K562 (cell line): ENCODE measurements around the gene AGK. TPM values are rescaled to one million over a fixed set of nuclear protein-coding genes. Genes with fewer than 3 reads are reported as not detected.

Source experiments
- HNRNPK ChIP-seq: fragments of 200-400 bp; formaldehyde crosslinking; IDR thresholded peaks from one replicate; pipeline ENCODE4 v1.6.1; 2018; ENCODE audit warnings: mild to moderate bottlenecking, low read depth, low read length; ENCODE audit not compliant: poor library complexity, severe bottlenecking
- NBN ChIP-seq: fragments of 450-650 bp; IDR thresholded peaks from 2 replicates; pipeline ENCODE4 v1.6.1; 2016; ENCODE audit warnings: low read depth, mild to moderate bottlenecking
- NR1H2 ChIP-seq: sonication (generic); formaldehyde crosslinking; IDR thresholded peaks from 2 replicates; pipeline ENCODE4 v1.4.0; 2020; ENCODE audit warnings: mild to moderate bottlenecking, missing genetic modification reagents
- PCBP1 ChIP-seq: fragments of 200-400 bp; formaldehyde crosslinking; IDR thresholded peaks from 2 replicates; pipeline ENCODE4 v1.6.1; 2018; ENCODE audit warnings: mild to moderate bottlenecking, low read depth, low read length; ENCODE audit not compliant: poor library complexity, severe bottlenecking
- PYGO2 ChIP-seq: fragments of 450-650 bp; IDR thresholded peaks from 2 replicates; pipeline ENCODE4 v1.6.1; 2016; ENCODE audit warnings: mild to moderate bottlenecking, missing genetic modification characterization, moderate library complexity, missing compliant biosample characterization
- ZNF561 ChIP-seq: fragments of 450-650 bp; formaldehyde crosslinking; conservative IDR thresholded peaks from 2 replicates; pipeline ENCODE4 v1.4.0; 2020; ENCODE audit warnings: mild to moderate bottlenecking, moderate library complexity
- polyA plus RNA-seq, 8 experiments: library from polyadenylated mRNA; depleted of rRNA in 4 of 8; stranded (reverse) in 5 of 8; unstranded in 3 of 8; fragments of >200 nt; fragmentation: Nextera tagmentation in 2 of 8; fragmentation: Illumina TruSeq in 1 of 8; extraction: Ambion mirVana in 2 of 8; extraction: Trizol in 1 of 8; gene quantifications; 2 replicates each; pipeline versions ENCODE4 v1.2.1 to v1.2.3, GENCODE V29; 2011 to 2014; ENCODE audit warnings: inconsistent platforms in 1 of 8, missing spikeins in 1 of 8
- total RNA-seq, 7 experiments: library from RNA; depleted of rRNA in 6 of 7; stranded (reverse); fragments of >200 nt in 6 of 7; fragmentation: Illumina TruSeq in 2 of 7; extraction: Trizol in 2 of 7; gene quantifications; 2 replicates each; pipeline versions ENCODE4 v1.2.1 to v1.2.3, GENCODE V29; 2011 to 2021; ENCODE audit warnings: low replicate concordance in 1 of 7
- TF ChIP-seq, protein P1 (sequence below), 2 experiments: fragments of 200-800 bp in 1 of 2; sonication (Bioruptor generic) in 1 of 2; sonication (generic) in 1 of 2; formaldehyde crosslinking in 1 of 2; IDR thresholded peaks in 1 of 2; conservative IDR thresholded peaks in 1 of 2; 2 replicates each; pipeline versions ENCODE4 v1.5.0 to v1.6.1; 2016 to 2020; ENCODE audit warnings: missing compliant biosample characterization in 1 of 2, missing genetic modification characterization in 1 of 2, missing genetic modification reagents in 1 of 2
- TF ChIP-seq, protein P2 (sequence below): fragments of 450-650 bp; IDR thresholded peaks from 2 replicates; pipeline ENCODE4 v1.6.1; 2016; ENCODE audit warnings: low read depth
- TF ChIP-seq, protein P3 (sequence below): sonication (generic); formaldehyde crosslinking; IDR thresholded peaks from 2 replicates; pipeline ENCODE4 v1.8.0; 2022; ENCODE audit warnings: mild to moderate bottlenecking, missing genetic modification reagents
- TF ChIP-seq, protein P4 (sequence below): fragments of 250-450 bp; sonication (Bioruptor Pico); IDR thresholded peaks from 2 replicates; pipeline ENCODE4 v1.4.0; 2020; ENCODE audit warnings: mild to moderate bottlenecking, moderate library complexity
- TF ChIP-seq, protein P5 (sequence below): fragments of 450-650 bp; IDR thresholded peaks from 2 replicates; pipeline ENCODE4 v1.6.1; 2018; ENCODE audit warnings: mild to moderate bottlenecking, low read depth; ENCODE audit not compliant: partially characterized antibody

The AGK gene
- total and polyA plus RNA-seq, 9 of the 15 experiments (the other 6 are each of a cell fraction or from before 2014, with no cell fraction given) = 50.7 to 128 (median 71.8) TPM

DNA sequence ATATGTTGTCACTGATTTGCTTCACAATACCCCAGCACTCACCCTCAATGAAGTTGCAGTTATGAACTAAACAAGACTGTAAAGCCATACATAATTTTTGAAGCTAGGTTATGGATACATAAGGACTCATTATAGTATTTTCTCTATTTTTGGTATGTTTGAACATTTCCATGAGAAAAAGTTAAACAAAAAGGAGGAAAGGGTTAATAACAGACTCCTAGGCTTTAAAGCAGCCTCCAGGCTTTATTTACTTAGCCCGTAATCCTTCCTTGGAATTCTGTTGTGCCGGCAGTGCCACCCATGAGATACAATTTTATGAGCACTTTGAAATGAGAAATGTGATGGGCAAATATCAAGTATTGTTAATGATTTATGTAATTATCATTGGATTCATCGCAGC, 152.9 kb downstream of the AGK start (continued):
- TF ChIP-seq, protein P1, sequence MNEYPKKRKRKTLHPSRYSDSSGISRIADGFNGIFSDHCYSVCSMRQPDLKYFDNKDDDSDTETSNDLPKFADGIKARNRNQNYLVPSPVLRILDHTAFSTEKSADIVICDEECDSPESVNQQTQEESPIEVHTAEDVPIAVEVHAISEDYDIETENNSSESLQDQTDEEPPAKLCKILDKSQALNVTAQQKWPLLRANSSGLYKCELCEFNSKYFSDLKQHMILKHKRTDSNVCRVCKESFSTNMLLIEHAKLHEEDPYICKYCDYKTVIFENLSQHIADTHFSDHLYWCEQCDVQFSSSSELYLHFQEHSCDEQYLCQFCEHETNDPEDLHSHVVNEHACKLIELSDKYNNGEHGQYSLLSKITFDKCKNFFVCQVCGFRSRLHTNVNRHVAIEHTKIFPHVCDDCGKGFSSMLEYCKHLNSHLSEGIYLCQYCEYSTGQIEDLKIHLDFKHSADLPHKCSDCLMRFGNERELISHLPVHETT (CRISPR knock-in tag; conservative IDR thresholded peaks at IDR 0.05 in 1 of 2, IDR thresholded peaks at IDR 0.05 in 1 of 2) = no peak
- TF ChIP-seq, protein P2, sequence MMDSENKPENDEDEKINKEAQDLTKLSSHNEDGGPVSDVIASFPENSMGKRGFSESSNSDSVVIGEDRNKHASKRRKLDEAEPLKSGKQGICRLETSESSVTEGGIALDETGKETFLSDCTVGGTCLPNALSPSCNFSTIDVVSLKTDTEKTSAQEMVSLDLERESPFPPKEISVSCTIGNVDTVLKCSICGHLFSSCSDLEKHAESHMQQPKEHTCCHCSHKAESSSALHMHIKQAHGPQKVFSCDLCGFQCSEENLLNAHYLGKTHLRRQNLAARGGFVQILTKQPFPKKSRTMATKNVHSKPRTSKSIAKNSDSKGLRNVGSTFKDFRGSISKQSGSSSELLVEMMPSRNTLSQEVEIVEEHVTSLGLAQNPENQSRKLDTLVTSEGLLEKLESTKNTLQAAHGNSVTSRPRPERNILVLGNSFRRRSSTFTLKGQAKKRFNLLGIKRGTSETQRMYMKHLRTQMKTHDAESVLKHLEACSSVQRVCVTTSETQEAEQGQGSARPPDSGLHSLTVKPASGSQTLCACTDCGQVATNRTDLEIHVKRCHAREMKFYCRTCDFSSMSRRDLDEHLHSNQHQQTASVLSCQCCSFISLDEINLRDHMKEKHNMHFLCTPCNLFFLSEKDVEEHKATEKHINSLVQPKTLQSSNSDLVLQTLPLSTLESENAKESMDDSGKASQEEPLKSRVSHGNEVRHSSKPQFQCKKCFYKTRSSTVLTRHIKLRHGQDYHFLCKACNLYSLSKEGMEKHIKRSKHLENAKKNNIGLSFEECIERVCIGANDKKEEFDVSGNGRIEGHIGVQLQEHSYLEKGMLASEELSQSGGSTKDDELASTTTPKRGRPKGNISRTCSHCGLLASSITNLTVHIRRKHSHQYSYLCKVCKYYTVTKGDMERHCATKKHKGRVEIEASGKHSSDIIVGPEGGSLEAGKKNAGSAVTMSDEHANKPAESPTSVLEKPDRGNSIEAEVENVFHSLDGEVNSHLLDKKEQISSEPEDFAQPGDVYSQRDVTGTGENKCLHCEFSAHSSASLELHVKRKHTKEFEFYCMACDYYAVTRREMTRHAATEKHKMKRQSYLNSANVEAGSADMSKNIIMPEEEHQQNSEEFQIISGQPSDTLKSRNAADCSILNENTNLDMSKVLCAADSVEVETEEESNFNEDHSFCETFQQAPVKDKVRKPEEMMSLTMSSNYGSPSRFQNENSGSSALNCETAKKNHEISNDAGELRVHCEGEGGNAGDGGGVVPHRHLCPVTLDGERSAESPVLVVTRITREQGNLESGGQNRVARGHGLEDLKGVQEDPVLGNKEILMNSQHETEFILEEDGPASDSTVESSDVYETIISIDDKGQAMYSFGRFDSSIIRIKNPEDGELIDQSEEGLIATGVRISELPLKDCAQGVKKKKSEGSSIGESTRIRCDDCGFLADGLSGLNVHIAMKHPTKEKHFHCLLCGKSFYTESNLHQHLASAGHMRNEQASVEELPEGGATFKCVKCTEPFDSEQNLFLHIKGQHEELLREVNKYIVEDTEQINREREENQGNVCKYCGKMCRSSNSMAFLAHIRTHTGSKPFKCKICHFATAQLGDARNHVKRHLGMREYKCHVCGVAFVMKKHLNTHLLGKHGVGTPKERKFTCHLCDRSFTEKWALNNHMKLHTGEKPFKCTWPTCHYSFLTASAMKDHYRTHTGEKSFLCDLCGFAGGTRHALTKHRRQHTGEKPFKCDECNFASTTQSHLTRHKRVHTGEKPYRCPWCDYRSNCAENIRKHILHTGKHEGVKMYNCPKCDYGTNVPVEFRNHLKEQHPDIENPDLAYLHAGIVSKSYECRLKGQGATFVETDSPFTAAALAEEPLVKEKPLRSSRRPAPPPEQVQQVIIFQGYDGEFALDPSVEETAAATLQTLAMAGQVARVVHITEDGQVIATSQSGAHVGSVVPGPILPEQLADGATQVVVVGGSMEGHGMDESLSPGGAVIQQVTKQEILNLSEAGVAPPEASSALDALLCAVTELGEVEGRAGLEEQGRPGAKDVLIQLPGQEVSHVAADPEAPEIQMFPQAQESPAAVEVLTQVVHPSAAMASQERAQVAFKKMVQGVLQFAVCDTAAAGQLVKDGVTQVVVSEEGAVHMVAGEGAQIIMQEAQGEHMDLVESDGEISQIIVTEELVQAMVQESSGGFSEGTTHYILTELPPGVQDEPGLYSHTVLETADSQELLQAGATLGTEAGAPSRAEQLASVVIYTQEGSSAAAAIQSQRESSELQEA = no peak
- TF ChIP-seq NBN (no peak), PCBP1 (no peak), PYGO2 (no peak), ZNF561 (CRISPR knock-in tag) (no peak), HNRNPK (no peak), NR1H2 (CRISPR knock-in tag) (no peak)
- TF ChIP-seq, protein P3, sequence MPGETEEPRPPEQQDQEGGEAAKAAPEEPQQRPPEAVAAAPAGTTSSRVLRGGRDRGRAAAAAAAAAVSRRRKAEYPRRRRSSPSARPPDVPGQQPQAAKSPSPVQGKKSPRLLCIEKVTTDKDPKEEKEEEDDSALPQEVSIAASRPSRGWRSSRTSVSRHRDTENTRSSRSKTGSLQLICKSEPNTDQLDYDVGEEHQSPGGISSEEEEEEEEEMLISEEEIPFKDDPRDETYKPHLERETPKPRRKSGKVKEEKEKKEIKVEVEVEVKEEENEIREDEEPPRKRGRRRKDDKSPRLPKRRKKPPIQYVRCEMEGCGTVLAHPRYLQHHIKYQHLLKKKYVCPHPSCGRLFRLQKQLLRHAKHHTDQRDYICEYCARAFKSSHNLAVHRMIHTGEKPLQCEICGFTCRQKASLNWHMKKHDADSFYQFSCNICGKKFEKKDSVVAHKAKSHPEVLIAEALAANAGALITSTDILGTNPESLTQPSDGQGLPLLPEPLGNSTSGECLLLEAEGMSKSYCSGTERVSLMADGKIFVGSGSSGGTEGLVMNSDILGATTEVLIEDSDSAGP (CRISPR knock-in tag) = no peak
- TF ChIP-seq, protein P4, sequence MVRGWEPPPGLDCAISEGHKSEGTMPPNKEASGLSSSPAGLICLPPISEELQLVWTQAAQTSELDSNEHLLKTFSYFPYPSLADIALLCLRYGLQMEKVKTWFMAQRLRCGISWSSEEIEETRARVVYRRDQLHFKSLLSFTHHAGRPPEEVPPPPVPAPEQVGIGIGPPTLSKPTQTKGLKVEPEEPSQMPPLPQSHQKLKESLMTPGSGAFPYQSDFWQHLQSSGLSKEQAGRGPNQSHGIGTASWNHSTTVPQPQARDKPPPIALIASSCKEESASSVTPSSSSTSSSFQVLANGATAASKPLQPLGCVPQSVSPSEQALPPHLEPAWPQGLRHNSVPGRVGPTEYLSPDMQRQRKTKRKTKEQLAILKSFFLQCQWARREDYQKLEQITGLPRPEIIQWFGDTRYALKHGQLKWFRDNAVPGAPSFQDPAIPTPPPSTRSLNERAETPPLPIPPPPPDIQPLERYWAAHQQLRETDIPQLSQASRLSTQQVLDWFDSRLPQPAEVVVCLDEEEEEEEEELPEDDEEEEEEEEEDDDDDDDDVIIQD (CRISPR knock-in tag) = no peak
- TF ChIP-seq, protein P5, sequence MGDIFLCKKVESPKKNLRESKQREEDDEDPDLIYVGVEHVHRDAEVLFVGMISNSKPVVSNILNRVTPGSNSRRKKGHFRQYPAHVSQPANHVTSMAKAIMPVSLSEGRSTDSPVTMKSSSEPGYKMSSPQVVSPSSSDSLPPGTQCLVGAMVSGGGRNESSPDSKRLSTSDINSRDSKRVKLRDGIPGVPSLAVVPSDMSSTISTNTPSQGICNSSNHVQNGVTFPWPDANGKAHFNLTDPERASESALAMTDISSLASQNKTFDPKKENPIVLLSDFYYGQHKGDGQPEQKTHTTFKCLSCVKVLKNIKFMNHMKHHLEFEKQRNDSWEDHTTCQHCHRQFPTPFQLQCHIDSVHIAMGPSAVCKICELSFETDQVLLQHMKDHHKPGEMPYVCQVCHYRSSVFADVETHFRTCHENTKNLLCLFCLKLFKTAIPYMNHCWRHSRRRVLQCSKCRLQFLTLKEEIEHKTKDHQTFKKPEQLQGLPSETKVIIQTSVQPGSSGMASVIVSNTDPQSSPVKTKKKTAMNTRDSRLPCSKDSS = no peak
